ENCODE measurements around the gene FBN3.

The FBN3 gene

DNA sequence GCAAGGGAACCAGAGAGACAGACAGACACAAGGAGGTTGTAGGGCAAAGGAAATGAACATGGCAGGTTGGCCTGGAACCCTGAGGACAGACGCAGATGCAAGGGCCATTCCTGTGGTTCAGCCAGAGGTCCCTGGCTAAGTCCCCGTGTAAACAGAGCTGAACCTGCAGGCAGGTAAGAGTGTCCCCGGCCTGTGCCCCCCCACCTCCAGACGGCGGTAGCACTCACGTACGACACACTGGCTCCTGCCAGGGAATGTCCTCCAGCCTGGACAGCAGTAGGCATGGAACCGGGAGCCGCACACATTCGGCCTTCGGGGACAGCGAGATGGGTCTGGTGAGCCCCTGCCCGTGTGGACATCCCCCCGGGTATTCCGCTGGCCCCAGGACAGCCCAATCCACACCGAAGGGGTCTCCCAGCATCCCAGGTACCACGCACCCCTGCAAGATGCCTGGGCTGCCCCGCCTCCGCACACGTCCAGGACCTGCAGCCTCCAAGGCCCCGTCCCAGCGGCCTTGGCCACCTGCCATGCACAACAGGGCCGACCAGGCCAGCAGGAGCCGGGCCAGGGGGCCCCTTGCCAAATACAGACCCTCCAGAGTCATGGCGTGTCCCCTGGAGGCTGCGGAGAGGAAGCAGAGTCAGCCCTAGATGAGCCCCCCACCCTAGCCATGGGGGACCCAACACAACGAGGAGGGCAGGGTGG is 2.4 kb downstream of the FBN3 start:
- Histone ChIP-seq H3K18ac (ENCODE audit: low read length) (no peak overlapping the region), H3K27me3 (ENCODE audit: insufficient read depth, low read length, poor library complexity) (no peaks in the 10 kb centered on the region), H4K8ac (ENCODE audit: low read depth, low read length) (no peak overlapping the region), H2BK15ac (replicated peaks; ENCODE audit: low read depth) (no peak overlapping the region), H3K36me3 (ENCODE audit: control insufficient read depth, insufficient read depth, low read length) (no peaks in the 10 kb centered on the region), H3K9ac (ENCODE audit: low read length) (no peak overlapping the region), H2BK5ac (ENCODE audit: low read length) (no peak overlapping the region), H4K5ac (ENCODE audit: low read length) (no peak overlapping the region), H2AK5ac (ENCODE audit: low read length) (no peak overlapping the region), H3K4me1 (ENCODE audit: control insufficient read depth, low read depth, low read length) (peaks cover 5% of the 10 kb centered on the region), H3K79me2 (ENCODE audit: control insufficient read depth, insufficient read depth, low read length) (peaks cover 9% of the 10 kb centered on the region), H3K4ac (ENCODE audit: low read depth, low read length) (no peak overlapping the region), H3K79me1 (ENCODE audit: low read length) (peaks cover 13% of the 10 kb centered on the region), H3K27ac (ENCODE audit: low read depth, low read length) (no peak overlapping the region), H2BK120ac (ENCODE audit: low read depth, low read length) (no peak overlapping the region), H3K56ac (ENCODE audit: low read length) (peak overlapping the region; percentile 54), H3K4me2 (ENCODE audit: low read length) (no peak overlapping the region), H3K4me3 (ENCODE audit: low read length) (no peak overlapping the region), H3K23ac (ENCODE audit: low read length) (no peak overlapping the region)
- WGBS (ENCODE audit: extremely low coverage, insufficient coverage, low lambda C conversion rate) = no CpG with 5 or more reads among the region's 27 CpGs
- DNase-seq = no peak

DNA sequence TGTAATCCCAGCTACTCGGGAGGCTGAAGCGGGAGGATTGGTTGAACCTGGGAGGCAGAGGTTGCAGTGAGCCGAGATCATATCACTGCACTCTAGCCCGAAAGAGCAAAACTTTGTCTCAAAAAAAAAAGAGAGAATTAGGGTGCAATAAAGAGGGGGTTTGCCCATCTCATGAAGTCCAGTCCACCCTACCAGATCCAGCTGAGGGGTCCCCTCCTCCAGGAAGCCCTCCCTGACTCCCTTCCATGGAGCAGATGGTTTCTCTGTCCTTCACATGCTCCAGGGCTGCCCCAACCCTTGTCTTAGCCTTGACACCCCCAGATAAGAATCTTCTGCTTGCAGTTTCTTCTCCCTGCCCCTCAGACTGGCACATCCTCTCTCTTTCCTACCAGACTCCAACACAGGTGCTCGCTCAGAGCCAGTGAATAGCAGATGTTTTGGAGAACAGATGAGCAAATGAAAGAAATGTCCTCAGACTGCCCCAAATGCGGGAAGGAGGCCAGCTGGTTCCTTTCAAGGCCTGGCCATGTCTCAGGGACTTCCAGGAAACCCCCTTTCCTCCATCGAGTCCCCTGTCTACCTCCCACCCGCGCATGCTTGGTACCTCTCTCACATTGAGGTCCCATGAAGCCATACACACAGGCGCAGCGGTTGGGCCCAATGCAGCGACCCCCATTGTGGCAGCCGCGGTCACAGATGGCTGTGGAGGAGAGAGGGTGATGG is 5.0 kb downstream of the FBN3 start:
- Histone ChIP-seq H3K79me2 (ENCODE audit: control insufficient read depth, insufficient read depth, low read length) (peaks cover 9% of the 10 kb centered on the region), H2AK5ac (ENCODE audit: low read length) (no peak overlapping the region), H3K23ac (ENCODE audit: low read length) (no peak overlapping the region), H3K4me1 (ENCODE audit: control insufficient read depth, low read depth, low read length) (peaks cover 5% of the 10 kb centered on the region), H2BK5ac (ENCODE audit: low read length) (no peak overlapping the region), H4K8ac (ENCODE audit: low read depth, low read length) (no peak overlapping the region), H3K4ac (ENCODE audit: low read depth, low read length) (no peak overlapping the region), H3K18ac (ENCODE audit: low read length) (no peak overlapping the region), H3K56ac (ENCODE audit: low read length) (no peak overlapping the region), H4K5ac (ENCODE audit: low read length) (no peak overlapping the region), H2BK120ac (ENCODE audit: low read depth, low read length) (no peak overlapping the region), H3K4me2 (ENCODE audit: low read length) (no peak overlapping the region), H3K27ac (ENCODE audit: low read depth, low read length) (no peak overlapping the region), H3K4me3 (ENCODE audit: low read length) (no peak overlapping the region), H3K9ac (ENCODE audit: low read length) (no peak overlapping the region), H3K27me3 (ENCODE audit: insufficient read depth, low read length, poor library complexity) (no peaks in the 10 kb centered on the region), H2BK15ac (replicated peaks; ENCODE audit: low read depth) (no peak overlapping the region), H3K36me3 (ENCODE audit: control insufficient read depth, insufficient read depth, low read length) (peaks cover 1% of the 10 kb centered on the region), H3K79me1 (ENCODE audit: low read length) (peaks cover 16% of the 10 kb centered on the region)
- DNase-seq = no peak
- WGBS (ENCODE audit: extremely low coverage, insufficient coverage, low lambda C conversion rate) = no CpG with 5 or more reads among the region's 14 CpGs

DNA sequence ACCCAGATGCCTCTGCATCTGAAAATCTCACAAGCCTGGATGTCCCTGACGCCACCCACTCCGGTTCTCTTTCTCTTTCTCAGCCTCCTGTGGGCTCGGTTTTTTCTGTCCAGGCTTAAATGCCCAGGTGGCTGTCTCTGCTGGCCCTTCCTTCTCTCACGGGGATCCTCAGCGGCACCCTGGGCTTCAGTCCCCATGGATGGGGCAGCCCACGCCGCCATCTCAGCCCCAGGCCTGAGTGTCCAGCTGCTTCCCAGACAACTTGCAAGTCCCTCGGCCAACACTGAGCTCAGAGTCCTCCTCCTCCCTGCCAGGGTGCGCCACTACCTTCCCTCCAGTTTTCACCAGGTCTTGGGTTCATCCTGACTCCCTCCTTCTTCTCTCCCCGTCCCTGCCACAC is 6.4 kb downstream of the FBN3 start:
- WGBS (ENCODE audit: extremely low coverage, insufficient coverage, low lambda C conversion rate) = no CpG with 5 or more reads among the region's 10 CpGs
- H2BK15ac ChIP-seq (replicated peaks; ENCODE audit: low read depth) = no peak overlapping the region
- peaks cover 7% of the 10 kb centered on the region for H3K79me2 ChIP-seq (ENCODE audit: control insufficient read depth, insufficient read depth, low read length)
- H3K79me1 ChIP-seq (ENCODE audit: low read length) = peaks cover 16% of the 10 kb centered on the region
- no peak overlapping the region for H3K4ac ChIP-seq (ENCODE audit: low read depth, low read length)
- H3K36me3 ChIP-seq (ENCODE audit: control insufficient read depth, insufficient read depth, low read length) = peaks cover 3% of the 10 kb centered on the region
- H3K4me2 ChIP-seq (ENCODE audit: low read length) = no peak overlapping the region
- H3K27me3 ChIP-seq (ENCODE audit: insufficient read depth, low read length, poor library complexity) = no peaks in the 10 kb centered on the region
- no peak overlapping the region for H2BK120ac ChIP-seq (ENCODE audit: low read depth, low read length)
- H2AK5ac ChIP-seq (ENCODE audit: low read length) = no peak overlapping the region
- H4K5ac ChIP-seq (ENCODE audit: low read length) = no peak overlapping the region
- H3K4me3 ChIP-seq (ENCODE audit: low read length) = no peak overlapping the region
- H3K56ac ChIP-seq (ENCODE audit: low read length) = peak overlapping the region; percentile 60
- DNase-seq = no peak
- no peak overlapping the region for H3K27ac ChIP-seq (ENCODE audit: low read depth, low read length)
- no peak overlapping the region for H4K8ac ChIP-seq (ENCODE audit: low read depth, low read length)
- no peak overlapping the region for H3K23ac ChIP-seq (ENCODE audit: low read length)
- no peak overlapping the region for H3K9ac ChIP-seq (ENCODE audit: low read length)
- no peak overlapping the region for H2BK5ac ChIP-seq (ENCODE audit: low read length)
- no peak overlapping the region for H3K18ac ChIP-seq (ENCODE audit: low read length)
- peaks cover 1% of the 10 kb centered on the region for H3K4me1 ChIP-seq (ENCODE audit: control insufficient read depth, low read depth, low read length)

DNA sequence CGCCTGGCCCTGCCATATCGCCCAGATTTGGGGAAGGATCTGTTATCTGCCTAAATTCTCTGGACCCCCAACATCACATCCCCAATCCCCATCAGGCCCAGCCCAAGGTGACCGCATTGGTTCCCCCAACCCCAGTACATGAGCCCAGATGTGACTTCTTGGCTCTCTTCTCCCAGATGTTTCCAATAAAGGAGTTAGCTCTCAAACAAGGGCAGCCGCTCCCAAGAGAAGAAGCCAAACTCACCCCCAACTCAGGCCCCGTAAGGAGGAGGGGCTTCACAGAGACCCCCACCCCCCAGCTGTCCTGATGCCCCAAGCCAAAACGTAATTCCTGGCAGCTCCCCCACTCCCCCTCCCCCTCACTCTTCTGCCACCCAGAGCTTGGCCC is 6.9 kb downstream of the FBN3 start:
- Histone ChIP-seq H3K23ac (ENCODE audit: low read length) (no peak overlapping the region), H3K9ac (ENCODE audit: low read length) (no peak overlapping the region), H3K18ac (ENCODE audit: low read length) (no peak overlapping the region), H2AK5ac (ENCODE audit: low read length) (no peak overlapping the region), H3K79me2 (ENCODE audit: control insufficient read depth, insufficient read depth, low read length) (peaks cover 4% of the 10 kb centered on the region), H3K4ac (ENCODE audit: low read depth, low read length) (no peak overlapping the region), H4K5ac (ENCODE audit: low read length) (no peak overlapping the region), H3K27ac (ENCODE audit: low read depth, low read length) (no peak overlapping the region), H4K8ac (ENCODE audit: low read depth, low read length) (no peak overlapping the region), H3K4me1 (ENCODE audit: control insufficient read depth, low read depth, low read length) (no peaks in the 10 kb centered on the region), H3K79me1 (ENCODE audit: low read length) (peaks cover 13% of the 10 kb centered on the region), H3K56ac (ENCODE audit: low read length) (no peak overlapping the region), H2BK5ac (ENCODE audit: low read length) (no peak overlapping the region), H2BK120ac (ENCODE audit: low read depth, low read length) (no peak overlapping the region), H3K36me3 (ENCODE audit: control insufficient read depth, insufficient read depth, low read length) (peaks cover 5% of the 10 kb centered on the region), H3K4me2 (ENCODE audit: low read length) (no peak overlapping the region), H2BK15ac (replicated peaks; ENCODE audit: low read depth) (no peak overlapping the region), H3K27me3 (ENCODE audit: insufficient read depth, low read length, poor library complexity) (no peaks in the 10 kb centered on the region), H3K4me3 (ENCODE audit: low read length) (no peak overlapping the region)
- DNase-seq = no peak
- WGBS (ENCODE audit: extremely low coverage, insufficient coverage, low lambda C conversion rate) = no CpG with 5 or more reads among the region's 6 CpGs

DNA sequence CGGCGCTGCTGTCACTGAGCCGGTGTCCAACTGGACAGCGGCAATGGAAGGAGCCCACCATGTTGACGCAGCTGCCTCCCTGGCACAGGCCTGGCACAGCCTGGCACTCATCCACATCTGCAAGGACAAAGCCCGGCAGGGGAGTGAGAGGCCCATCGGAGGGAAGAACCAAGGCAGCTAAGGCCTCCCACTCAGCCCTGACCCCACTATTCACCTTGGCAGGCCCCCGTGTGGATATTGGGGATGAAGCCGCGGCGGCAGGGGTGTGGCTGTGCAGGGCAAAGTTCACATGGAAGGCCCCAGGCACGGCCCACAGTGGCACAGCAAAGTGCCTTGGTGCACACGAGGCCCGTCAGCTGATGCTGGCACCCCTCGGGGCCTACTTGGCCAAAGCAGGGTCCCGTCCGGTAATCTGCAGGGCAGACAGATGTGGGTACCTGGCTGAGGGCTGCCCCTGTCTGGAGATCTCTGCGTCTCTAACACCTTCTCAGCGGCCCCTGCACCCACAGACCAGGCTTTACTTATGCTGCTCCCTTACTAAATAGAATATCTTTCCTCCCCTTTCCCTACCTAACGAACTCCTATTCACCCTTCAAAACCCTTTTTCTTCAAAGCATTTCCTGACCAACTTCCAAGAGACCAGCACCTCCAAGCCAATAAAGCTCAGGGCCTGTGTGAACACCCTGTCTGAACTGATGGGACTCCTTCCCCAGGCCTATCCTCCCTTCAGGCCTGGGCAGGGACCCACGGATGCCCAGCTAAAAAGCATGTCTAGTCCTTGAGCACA is 7.5 kb downstream of the FBN3 start:
- Histone ChIP-seq H2BK120ac (ENCODE audit: low read depth, low read length) (no peak overlapping the region), H2BK5ac (ENCODE audit: low read length) (no peak overlapping the region), H3K4me1 (ENCODE audit: control insufficient read depth, low read depth, low read length) (no peaks in the 10 kb centered on the region), H3K79me2 (ENCODE audit: control insufficient read depth, insufficient read depth, low read length) (peaks cover under 1% of the 10 kb centered on the region), H2BK15ac (replicated peaks; ENCODE audit: low read depth) (no peak overlapping the region), H3K4me3 (ENCODE audit: low read length) (no peak overlapping the region), H2AK5ac (ENCODE audit: low read length) (no peak overlapping the region), H3K56ac (ENCODE audit: low read length) (no peak overlapping the region), H3K18ac (ENCODE audit: low read length) (no peak overlapping the region), H3K79me1 (ENCODE audit: low read length) (peaks cover 12% of the 10 kb centered on the region), H3K4me2 (ENCODE audit: low read length) (no peak overlapping the region), H4K8ac (ENCODE audit: low read depth, low read length) (no peak overlapping the region), H3K27me3 (ENCODE audit: insufficient read depth, low read length, poor library complexity) (no peaks in the 10 kb centered on the region), H3K23ac (ENCODE audit: low read length) (no peak overlapping the region), H3K27ac (ENCODE audit: low read depth, low read length) (no peak overlapping the region), H3K9ac (ENCODE audit: low read length) (no peak overlapping the region), H4K5ac (ENCODE audit: low read length) (no peak overlapping the region), H3K4ac (ENCODE audit: low read depth, low read length) (no peak overlapping the region), H3K36me3 (ENCODE audit: control insufficient read depth, insufficient read depth, low read length) (peaks cover 5% of the 10 kb centered on the region)
- 100% methylated on average over 1 of the region's 21 CpGs for WGBS (ENCODE audit: extremely low coverage, insufficient coverage, low lambda C conversion rate)
- DNase-seq = no peak

Data from mesendoderm (in vitro differentiated cells).